Measurements from ENCODE around the gene TMEM164. TPM values are rescaled to one million over a fixed set of nuclear protein-coding genes. Genes with fewer than 3 reads are reported as not detected.

Gene TMEM164
- total RNA-seq, 1 donor from 2014 or later, result 8.4 TPM

DNA sequence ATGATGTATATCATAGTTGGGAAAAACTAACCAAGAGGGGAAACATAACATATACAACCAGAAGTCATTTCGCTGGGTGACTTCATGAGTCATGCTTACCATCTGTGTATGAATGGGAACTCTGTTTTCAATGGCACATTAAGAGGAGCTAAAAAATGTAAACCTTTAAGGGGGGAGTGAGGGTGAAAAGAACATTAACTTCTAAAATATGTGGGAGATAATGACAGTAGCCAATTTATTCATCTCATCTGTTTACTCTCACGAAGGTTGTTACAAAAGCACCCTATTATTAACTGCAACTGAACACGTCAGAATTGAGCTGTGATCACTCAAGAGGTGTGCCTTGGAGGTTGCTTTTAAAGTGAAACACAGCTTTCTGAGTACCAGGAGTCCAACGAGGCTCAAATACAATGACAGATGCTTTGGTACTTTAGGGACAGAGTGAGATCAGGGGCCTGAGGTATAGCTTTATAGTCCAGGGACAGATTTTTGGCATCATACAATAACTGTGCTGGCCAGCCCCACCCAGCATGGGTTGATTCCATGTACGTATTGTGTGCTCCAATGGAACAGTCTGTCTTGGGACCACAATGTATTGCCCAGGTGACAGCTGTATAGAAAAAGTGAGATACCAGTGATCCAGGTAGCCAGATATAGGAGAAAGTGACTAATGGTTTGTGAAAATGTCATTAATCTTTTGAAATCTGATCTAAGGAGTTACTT, 207.7 kb downstream of the TMEM164 start:
- H3K4me3 ChIP-seq (ENCODE audit: low read depth, low read length), result no peak overlapping the region
- no peak for DNase-seq (ENCODE audit: low read depth)
- TF ChIP-seq, protein P1, sequence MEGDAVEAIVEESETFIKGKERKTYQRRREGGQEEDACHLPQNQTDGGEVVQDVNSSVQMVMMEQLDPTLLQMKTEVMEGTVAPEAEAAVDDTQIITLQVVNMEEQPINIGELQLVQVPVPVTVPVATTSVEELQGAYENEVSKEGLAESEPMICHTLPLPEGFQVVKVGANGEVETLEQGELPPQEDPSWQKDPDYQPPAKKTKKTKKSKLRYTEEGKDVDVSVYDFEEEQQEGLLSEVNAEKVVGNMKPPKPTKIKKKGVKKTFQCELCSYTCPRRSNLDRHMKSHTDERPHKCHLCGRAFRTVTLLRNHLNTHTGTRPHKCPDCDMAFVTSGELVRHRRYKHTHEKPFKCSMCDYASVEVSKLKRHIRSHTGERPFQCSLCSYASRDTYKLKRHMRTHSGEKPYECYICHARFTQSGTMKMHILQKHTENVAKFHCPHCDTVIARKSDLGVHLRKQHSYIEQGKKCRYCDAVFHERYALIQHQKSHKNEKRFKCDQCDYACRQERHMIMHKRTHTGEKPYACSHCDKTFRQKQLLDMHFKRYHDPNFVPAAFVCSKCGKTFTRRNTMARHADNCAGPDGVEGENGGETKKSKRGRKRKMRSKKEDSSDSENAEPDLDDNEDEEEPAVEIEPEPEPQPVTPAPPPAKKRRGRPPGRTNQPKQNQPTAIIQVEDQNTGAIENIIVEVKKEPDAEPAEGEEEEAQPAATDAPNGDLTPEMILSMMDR (conservative IDR thresholded peaks at IDR 0.05; ENCODE audit: low read depth, low read length), result no peak

DNA sequence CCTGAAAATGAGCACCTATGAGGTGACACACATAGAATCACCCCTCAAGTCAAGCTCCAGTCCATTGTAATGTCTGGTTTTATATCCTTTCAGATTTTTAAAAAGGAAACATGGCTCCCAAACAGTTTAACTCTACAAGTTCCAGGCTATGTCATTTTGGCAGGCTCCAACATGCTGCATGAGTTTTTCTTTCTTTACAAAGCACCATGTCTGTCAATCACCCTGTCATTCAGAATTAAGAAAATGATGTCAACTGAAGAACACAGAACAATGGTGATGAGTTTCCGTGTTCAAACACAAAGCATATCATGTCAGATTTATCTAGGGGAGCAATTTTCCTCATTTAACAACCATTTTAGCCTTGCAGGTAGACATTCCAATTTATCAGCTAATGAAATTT, 208.4 kb downstream of the TMEM164 start:
- H3K4me3 ChIP-seq (ENCODE audit: low read depth, low read length), result no peak overlapping the region
- no peak for DNase-seq (ENCODE audit: low read depth)
- TF ChIP-seq, protein P1 (conservative IDR thresholded peaks at IDR 0.05; ENCODE audit: low read depth, low read length), result no peak

DNA sequence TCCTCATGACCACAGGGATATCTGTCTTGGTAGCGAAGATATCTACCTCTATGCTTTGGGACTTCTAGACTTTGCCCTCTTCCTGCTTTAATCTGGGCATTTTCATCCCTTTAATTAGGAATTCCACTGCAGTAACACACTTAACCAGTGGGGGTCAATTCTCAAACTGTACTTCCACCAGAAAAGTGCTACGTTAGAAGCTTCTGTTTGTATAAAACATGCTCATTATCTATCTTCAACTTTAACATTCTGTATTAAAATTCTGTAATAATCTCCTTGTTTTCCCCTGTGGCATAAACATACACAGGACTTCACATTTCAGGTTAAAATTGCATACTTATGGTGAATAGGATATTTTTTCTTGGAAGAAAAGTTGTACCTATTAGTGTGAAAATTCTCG, 209.4 kb downstream of the TMEM164 start:
- H3K4me3 ChIP-seq (ENCODE audit: low read depth, low read length), result no peak overlapping the region
- DNase-seq (ENCODE audit: low read depth), result no peak
- TF ChIP-seq, protein P1 (conservative IDR thresholded peaks at IDR 0.05; ENCODE audit: low read depth, low read length), result peak; percentile 35

DNA sequence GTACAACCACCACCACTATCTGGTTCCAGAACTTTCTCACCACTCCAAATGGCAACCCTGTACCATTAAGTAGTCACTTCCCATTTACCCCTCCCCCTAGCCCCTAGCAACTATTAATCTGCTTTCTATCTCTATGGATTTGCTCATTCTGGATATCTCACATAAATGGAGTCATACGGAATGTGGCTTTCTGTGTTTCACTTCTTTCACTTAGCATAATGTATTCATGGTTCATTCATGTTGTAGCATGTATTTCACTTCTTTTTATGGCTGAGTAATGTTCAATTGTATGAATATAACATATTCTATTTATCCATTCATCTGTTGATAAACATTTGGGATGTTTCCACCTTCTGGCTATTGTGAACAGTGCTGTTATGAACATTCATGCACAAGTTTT, 210.3 kb downstream of the TMEM164 start:
- TF ChIP-seq, protein P1 (conservative IDR thresholded peaks at IDR 0.05; ENCODE audit: low read depth, low read length), result no peak
- DNase-seq (ENCODE audit: low read depth), result no peak

DNA sequence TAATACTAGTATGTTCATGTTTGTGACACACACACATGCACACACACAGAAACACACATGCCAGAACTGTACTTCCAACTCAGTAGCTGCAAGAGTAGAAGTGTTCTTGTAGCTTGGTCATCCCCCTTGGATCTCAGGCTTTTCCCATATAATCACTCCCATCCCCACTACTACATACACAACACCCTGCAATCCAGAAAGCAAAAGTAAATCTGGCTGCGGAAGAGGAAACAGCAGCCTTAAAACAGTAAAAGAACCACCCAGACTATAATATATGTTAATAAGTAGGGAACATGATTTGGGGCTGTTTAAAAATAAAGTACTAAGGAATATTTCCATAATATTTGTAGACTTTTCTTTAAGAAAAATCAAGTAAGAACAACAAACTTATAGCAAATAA, 211.8 kb downstream of the TMEM164 start:
- no peak for DNase-seq (ENCODE audit: low read depth)

More for the DNA sequence above, 210.3 kb downstream of the TMEM164 start:
- no peak overlapping the region for H3K4me3 ChIP-seq (ENCODE audit: low read depth, low read length)

DNA sequence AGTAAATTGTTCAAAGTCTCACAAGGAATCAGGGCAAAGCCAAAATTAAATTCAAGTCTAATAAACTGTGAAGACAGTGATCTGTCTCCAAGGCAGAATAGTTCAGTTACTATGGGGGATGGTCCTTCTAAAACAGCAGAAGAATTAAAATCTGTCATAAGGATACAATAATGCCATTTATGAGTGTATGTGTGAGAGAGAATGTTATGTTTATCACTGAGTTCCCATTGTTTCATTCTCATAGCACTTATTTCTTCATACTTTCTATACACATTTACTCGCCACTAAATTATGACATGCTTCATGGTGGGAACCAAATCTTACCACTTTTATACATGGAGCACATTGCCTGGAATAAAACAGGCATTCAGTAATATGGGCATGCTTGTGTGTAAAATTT, 212.5 kb downstream of the TMEM164 start:
- no peak for DNase-seq (ENCODE audit: low read depth)
- no peak overlapping the region for H3K4me3 ChIP-seq (ENCODE audit: low read depth, low read length)
- TF ChIP-seq, protein P1 (conservative IDR thresholded peaks at IDR 0.05; ENCODE audit: low read depth, low read length), result no peak

More for the DNA sequence above, 211.8 kb downstream of the TMEM164 start:
- no peak overlapping the region for H3K4me3 ChIP-seq (ENCODE audit: low read depth, low read length)
- TF ChIP-seq, protein P1 (conservative IDR thresholded peaks at IDR 0.05; ENCODE audit: low read depth, low read length), result no peak

DNA sequence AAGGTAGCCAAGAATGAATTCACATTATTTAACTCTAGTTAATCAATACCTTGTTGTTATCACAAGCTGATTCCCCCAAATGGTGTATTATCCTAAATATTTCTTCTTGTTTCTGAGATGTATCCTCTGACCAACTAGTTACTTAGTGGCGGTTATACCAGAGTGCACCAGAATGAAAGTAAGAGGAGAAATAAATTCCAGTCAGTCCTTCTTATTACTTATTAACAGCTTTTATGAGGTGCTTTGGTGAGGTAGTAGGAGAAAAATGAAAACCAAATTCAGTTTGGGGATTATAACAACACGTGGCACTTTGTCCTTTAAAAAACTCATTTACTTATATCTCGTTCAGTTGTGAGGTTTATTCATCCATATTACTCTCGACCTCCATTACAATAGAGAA, 213.1 kb downstream of the TMEM164 start:
- no peak overlapping the region for H3K4me3 ChIP-seq (ENCODE audit: low read depth, low read length)
- DNase-seq (ENCODE audit: low read depth), result peak; percentile 52

More for the DNA sequence above, 213.1 kb downstream of the TMEM164 start:
- TF ChIP-seq, protein P1 (conservative IDR thresholded peaks at IDR 0.05; ENCODE audit: low read depth, low read length), result no peak
